Type B pancreatic cell (in vitro differentiated cells): ENCODE data around the gene GPA33. TPM values are rescaled to one million over a fixed set of nuclear protein-coding genes. Genes with fewer than 3 reads are reported as not detected.

ENCODE experiments used
- DNase-seq: peaks from one replicate; pipeline ENCODE4 v3.0.0; 2021; ENCODE audit warnings: mixed read lengths; ENCODE audit not compliant: unreplicated experiment; ENCODE audit errors: extremely low spot score
- H3K27ac Mint-ChIP-seq: 2 replicates; pipeline ENCODE4 v1.8.0; 2021; ENCODE audit warnings: mild to moderate bottlenecking, mixed read lengths
- H3K27me3 Mint-ChIP-seq: 2 replicates; pipeline ENCODE4 v1.8.0; 2021; ENCODE audit warnings: mixed read lengths
- H3K36me3 Mint-ChIP-seq: 2 replicates; pipeline ENCODE4 v1.8.0; 2021; ENCODE audit warnings: mixed read lengths
- H3K4me1 Mint-ChIP-seq: one replicate; pipeline ENCODE4 v1.8.0; 2021; ENCODE audit warnings: mixed read lengths; ENCODE audit not compliant: unreplicated experiment
- H3K4me3 Mint-ChIP-seq: 2 replicates; pipeline ENCODE4 v1.8.0; 2021; ENCODE audit warnings: mild to moderate bottlenecking, mixed read lengths
- H3K9me3 Mint-ChIP-seq: 2 replicates; pipeline ENCODE4 v1.8.0; 2021; ENCODE audit warnings: mixed read lengths
- total RNA-seq: library from RNA; stranded (reverse); gene quantifications from 2 replicates; pipeline ENCODE4 v1.2.1, GENCODE V29; 2021; ENCODE audit warnings: low replicate concordance
- TF ChIP-seq, protein P1 (sequence below): fragments of 200-600 bp; sonication (generic); conservative IDR thresholded peaks from 2 replicates; pipeline ENCODE4 v1.5.0; 2021; ENCODE audit warnings: antibody characterized with exemption, mild to moderate bottlenecking

The GPA33 gene
- total RNA-seq, 1 donor from 2014 or later, result 0.68 TPM

DNA sequence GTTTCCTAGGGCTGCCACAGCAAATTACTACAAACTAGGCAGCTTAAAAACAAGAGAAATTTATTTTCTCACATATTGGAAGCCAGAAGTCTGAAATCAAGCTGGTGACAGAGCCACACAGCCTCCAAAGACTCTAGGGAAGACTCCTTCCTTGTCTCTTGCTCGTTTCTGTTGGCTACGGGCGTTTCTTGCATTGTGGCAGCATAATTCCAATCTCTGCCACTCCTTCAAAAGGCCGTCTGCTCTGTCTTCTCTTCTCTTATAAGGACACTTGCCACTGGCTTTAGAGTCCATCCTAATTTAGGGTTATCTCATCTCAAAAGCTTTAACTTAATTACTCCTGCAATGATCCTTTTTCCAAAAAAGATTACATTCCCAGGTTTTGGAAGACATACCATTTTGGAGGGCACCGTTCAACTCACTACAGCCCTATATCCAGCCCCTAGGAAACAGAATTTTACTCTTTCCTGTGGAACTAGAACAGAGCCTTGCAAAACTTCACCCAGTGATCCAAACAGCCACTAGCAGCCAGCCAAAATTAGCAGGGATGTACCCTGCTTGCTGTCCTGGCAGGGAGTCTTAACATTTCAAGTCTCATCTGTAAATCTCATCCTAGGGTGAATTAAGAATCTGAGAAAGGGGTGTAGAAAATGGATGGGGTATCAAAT is 12.9 kb upstream of the GPA33 start:
- DNase-seq, result no peak
- Mint-ChIP-seq H3K27me3 (no peaks in the 10 kb centered on the region), H3K4me3 (no peak overlapping the region), H3K4me1 (peaks cover 18% of the 10 kb centered on the region), H3K27ac (no peak overlapping the region), H3K9me3 (no peaks in the 10 kb centered on the region), H3K36me3 (no peaks in the 10 kb centered on the region)
- TF ChIP-seq, protein P1, sequence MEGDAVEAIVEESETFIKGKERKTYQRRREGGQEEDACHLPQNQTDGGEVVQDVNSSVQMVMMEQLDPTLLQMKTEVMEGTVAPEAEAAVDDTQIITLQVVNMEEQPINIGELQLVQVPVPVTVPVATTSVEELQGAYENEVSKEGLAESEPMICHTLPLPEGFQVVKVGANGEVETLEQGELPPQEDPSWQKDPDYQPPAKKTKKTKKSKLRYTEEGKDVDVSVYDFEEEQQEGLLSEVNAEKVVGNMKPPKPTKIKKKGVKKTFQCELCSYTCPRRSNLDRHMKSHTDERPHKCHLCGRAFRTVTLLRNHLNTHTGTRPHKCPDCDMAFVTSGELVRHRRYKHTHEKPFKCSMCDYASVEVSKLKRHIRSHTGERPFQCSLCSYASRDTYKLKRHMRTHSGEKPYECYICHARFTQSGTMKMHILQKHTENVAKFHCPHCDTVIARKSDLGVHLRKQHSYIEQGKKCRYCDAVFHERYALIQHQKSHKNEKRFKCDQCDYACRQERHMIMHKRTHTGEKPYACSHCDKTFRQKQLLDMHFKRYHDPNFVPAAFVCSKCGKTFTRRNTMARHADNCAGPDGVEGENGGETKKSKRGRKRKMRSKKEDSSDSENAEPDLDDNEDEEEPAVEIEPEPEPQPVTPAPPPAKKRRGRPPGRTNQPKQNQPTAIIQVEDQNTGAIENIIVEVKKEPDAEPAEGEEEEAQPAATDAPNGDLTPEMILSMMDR, result no peak

DNA sequence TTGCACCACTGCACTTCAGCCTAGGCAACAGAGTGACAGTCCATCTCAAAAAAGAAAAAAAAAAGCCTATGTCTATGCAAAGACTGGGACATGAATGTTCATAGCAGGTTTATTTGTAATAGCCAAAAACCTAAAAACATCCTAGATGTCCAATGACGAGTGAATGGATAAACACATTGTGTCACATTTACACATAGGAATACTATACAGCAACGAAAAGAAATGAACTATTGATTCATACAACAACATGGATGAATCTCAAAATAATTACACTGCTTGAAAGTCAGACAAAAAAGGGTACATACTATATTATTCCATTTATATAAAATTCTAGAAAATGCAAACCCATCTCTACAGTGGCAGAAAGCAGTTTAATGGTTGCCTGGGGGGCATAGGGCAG is 11.6 kb upstream of the GPA33 start:
- TF ChIP-seq, protein P1, result no peak
- Mint-ChIP-seq H3K36me3 (no peaks in the 10 kb centered on the region), H3K27ac (no peak overlapping the region), H3K4me3 (no peak overlapping the region), H3K27me3 (no peaks in the 10 kb centered on the region), H3K9me3 (no peaks in the 10 kb centered on the region), H3K4me1 (peaks cover 18% of the 10 kb centered on the region)
- no peak for DNase-seq

DNA sequence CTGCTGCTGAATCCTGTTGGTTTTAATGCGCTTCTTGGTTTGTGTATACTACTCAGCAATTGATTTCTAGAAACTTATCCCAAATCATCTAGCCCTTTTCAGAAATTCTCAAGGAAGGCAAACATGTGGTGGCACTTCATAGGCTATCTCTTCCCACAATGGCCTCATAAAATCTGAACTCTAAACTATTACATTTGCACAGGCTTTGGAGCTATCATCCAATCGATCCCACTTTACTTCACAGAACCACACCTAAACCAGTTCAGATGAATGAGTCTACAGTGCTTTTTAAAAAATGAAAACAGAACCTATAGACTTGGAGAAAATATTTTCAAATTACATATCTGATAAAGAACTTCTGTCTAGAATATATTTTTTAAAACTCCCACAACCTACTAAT is 10.6 kb upstream of the GPA33 start:
- TF ChIP-seq, protein P1, result no peak
- Mint-ChIP-seq H3K36me3 (no peaks in the 10 kb centered on the region), H3K4me1 (peaks cover 16% of the 10 kb centered on the region), H3K4me3 (no peak overlapping the region), H3K27ac (no peak overlapping the region), H3K27me3 (no peaks in the 10 kb centered on the region), H3K9me3 (no peaks in the 10 kb centered on the region)
- no peak for DNase-seq

DNA sequence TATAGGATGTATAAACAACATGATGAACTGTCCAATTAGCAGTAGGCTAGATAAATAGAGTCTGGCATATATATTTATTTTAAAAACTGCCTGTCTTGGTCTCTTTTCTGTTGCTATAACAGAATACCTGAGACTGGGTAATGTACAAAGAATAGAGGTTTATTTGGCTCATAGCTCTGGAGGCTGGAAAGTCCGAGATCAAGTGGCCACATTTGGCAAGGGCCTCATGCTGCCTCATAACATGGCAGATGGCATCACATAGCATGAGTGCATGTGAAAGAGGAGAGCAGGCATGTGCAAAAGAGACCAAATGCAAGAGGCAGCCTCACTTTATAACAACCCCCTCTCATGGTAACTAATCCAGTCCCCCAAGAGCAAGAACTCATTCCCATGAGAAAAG is 9.7 kb upstream of the GPA33 start:
- Mint-ChIP-seq H3K4me3 (no peak overlapping the region), H3K27ac (no peak overlapping the region), H3K27me3 (no peaks in the 10 kb centered on the region), H3K9me3 (no peaks in the 10 kb centered on the region), H3K4me1 (peaks cover 16% of the 10 kb centered on the region), H3K36me3 (no peaks in the 10 kb centered on the region)
- TF ChIP-seq, protein P1, result no peak
- no peak for DNase-seq

DNA sequence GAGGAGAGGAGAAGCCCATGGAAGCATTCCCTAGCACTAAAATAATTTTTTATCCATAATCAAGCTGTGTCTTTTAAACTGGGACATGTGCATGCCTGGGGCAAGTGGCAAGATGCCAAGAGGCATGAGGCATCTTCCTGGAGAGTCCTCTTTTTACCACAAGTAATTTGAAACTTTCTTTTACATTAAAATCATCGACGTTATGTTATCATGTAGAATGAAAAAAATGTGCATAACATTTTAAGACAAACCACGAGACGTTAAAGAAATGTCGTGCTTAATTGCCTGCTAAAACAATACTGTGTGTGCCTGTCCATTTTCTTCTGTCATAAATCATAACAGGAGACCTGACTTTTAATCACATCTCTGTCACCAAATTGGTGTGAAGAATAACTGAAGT is 5.2 kb upstream of the GPA33 start:
- TF ChIP-seq, protein P1, result no peak
- no peak overlapping the region for H3K4me3 Mint-ChIP-seq
- DNase-seq, result no peak
- H3K27ac Mint-ChIP-seq, result no peak overlapping the region
- no peaks in the 10 kb centered on the region for H3K36me3 Mint-ChIP-seq
- no peaks in the 10 kb centered on the region for H3K27me3 Mint-ChIP-seq
- H3K9me3 Mint-ChIP-seq, result no peaks in the 10 kb centered on the region
- H3K4me1 Mint-ChIP-seq, result peaks cover 14% of the 10 kb centered on the region
